DOHH2 (cell line): ENCODE data around the gene NRF1.
A peak's percentile ranks its signal among the peaks of the same experiment; 100 is the strongest.

Experiments
- H3F3A ChIP-seq: fragments of 200-600 bp; sonication (generic), shearing (Covaris generic); 2 replicates; pipeline ENCODE4 v1.6.0; 2016; ENCODE audit warnings: antibody characterized with exemption, mild to moderate bottlenecking; ENCODE audit not compliant: control insufficient read depth, insufficient read depth
- H3K27ac ChIP-seq: fragments of 200-600 bp; sonication (generic); 2 replicates; pipeline ENCODE4 v1.5.1; 2014; ENCODE audit warnings: low read depth, mild to moderate bottlenecking, low read length, moderate library complexity
- H3K27me3 ChIP-seq: fragments of 200-600 bp; sonication (generic); 2 replicates; pipeline ENCODE4 v1.6.1; 2014; ENCODE audit warnings: mild to moderate bottlenecking, low read length, mixed read lengths; ENCODE audit not compliant: control insufficient read depth
- H3K36me3 ChIP-seq: fragments of 200-600 bp; sonication (generic); 2 replicates; pipeline ENCODE4 v1.6.1; 2014; ENCODE audit warnings: mild to moderate bottlenecking, low read length, moderate library complexity, mixed read lengths; ENCODE audit not compliant: control insufficient read depth
- H3K4me1 ChIP-seq: fragments of 200-600 bp; sonication (generic); 2 replicates; pipeline ENCODE4 v1.6.1; 2014; ENCODE audit warnings: mild to moderate bottlenecking, low read length, mixed read lengths; ENCODE audit not compliant: control insufficient read depth
- H3K4me2 ChIP-seq: fragments of 200-600 bp; sonication (generic); 2 replicates; pipeline ENCODE4 v1.6.0; 2014; ENCODE audit warnings: mild to moderate bottlenecking, low read length, moderate library complexity
- H3K4me3 ChIP-seq: fragments of 200-600 bp; sonication (generic); 2 replicates; pipeline ENCODE4 v1.5.1; 2014; ENCODE audit warnings: mild to moderate bottlenecking, low read length, mixed read lengths
- H3K79me2 ChIP-seq: fragments of 200-600 bp; sonication (generic); 2 replicates; pipeline ENCODE4 v1.6.1; 2014; ENCODE audit warnings: mild to moderate bottlenecking, low read length, mixed read lengths; ENCODE audit not compliant: control insufficient read depth
- H3K9me2 ChIP-seq: fragments of 200-600 bp; sonication (generic); replicated peaks from 2 replicates; pipeline ENCODE4 v1.6.1; 2014; ENCODE audit warnings: mild to moderate bottlenecking, low read length, mixed read lengths; ENCODE audit not compliant: control insufficient read depth
- H3K9me3 ChIP-seq: fragments of 200-600 bp; sonication (generic); 2 replicates; pipeline ENCODE4 v1.6.1; 2014; ENCODE audit warnings: antibody characterized with exemption, low read length, mixed read lengths; ENCODE audit not compliant: control insufficient read depth, insufficient read depth
- H4K20me1 ChIP-seq: fragments of 200-600 bp; sonication (generic); 2 replicates; pipeline ENCODE4 v1.6.0; 2014; ENCODE audit warnings: low read depth, mild to moderate bottlenecking, antibody characterized with exemption, low read length, moderate library complexity; ENCODE audit not compliant: control insufficient read depth, insufficient read depth
- CTCF ChIP-seq: fragments of 200-600 bp; sonication (generic); IDR thresholded peaks from one replicate; pipeline ENCODE4 v1.5.1; 2014; ENCODE audit warnings: antibody characterized with exemption, mild to moderate bottlenecking, low read depth, low read length; ENCODE audit not compliant: poor library complexity, severe bottlenecking
- EZH2phosphoT487 ChIP-seq: fragments of 200-600 bp; sonication (generic); IDR thresholded peaks from 2 replicates; pipeline ENCODE4 v1.6.1; 2017; ENCODE audit warnings: borderline replicate concordance, mild to moderate bottlenecking, antibody characterized with exemption, low read length, moderate library complexity, mixed read lengths

NRF1 gene

GRCh38 chr7:129607471-129608120 lies 3.9 kb upstream of the NRF1 start:
- Histone ChIP-seq H3K9me3 (no peaks in the 10 kb centered on the region), H4K20me1 (0 out of 2 replicates have a peak, but pooled peaks cover 7% of the 10 kb centered on the region), H3K79me2 (peaks cover 32% of the 10 kb centered on the region), H3K4me1 (peaks cover 25% of the 10 kb centered on the region), H3K27me3 (no peaks in the 10 kb centered on the region), H3K4me3 (no peak overlapping the region), H3K36me3 (peaks cover 59% of the 10 kb centered on the region), H3F3A (peaks cover 3% of the 10 kb centered on the region; the same call in 1 of the 2 replicates), H3K27ac (no peak overlapping the region), H3K9me2 (no peaks in the 10 kb centered on the region), H3K4me2 (no peak overlapping the region)
- TF ChIP-seq CTCF (peak; percentile 90), EZH2phosphoT487 (no peak)

GRCh38 chr7:129609666-129610065 lies 1.9 kb upstream of the NRF1 start:
- Histone ChIP-seq H3K9me2 (no peaks in the 10 kb centered on the region), H4K20me1 (peaks cover 21% of the 10 kb centered on the region), H3K4me1 (peaks cover 43% of the 10 kb centered on the region), H3K4me3 (peak overlapping the region; percentile 92), H3K27ac (no peak overlapping the region), H3K4me2 (peak overlapping the region; percentile 82), H3K9me3 (no peaks in the 10 kb centered on the region), H3K27me3 (no peaks in the 10 kb centered on the region), H3K79me2 (peaks cover 53% of the 10 kb centered on the region), H3F3A (peaks cover 6% of the 10 kb centered on the region), H3K36me3 (peaks cover 59% of the 10 kb centered on the region)
- TF ChIP-seq EZH2phosphoT487 (no peak), CTCF (no peak)

- Histone ChIP-seq H3K27ac (peak overlapping the region; percentile 71), H3K4me2 (peak overlapping the region; percentile 82), H3K9me3 (no peaks in the 10 kb centered on the region), H3K4me3 (peak overlapping the region; percentile 92), H4K20me1 (peaks cover 31% of the 10 kb centered on the region), H3K79me2 (peaks cover 64% of the 10 kb centered on the region), H3F3A (peaks cover 16% of the 10 kb centered on the region), H3K4me1 (peaks cover 54% of the 10 kb centered on the region), H3K36me3 (peaks cover 64% of the 10 kb centered on the region), H3K27me3 (no peaks in the 10 kb centered on the region), H3K9me2 (no peaks in the 10 kb centered on the region)
- TF ChIP-seq EZH2phosphoT487: no peak
- TF ChIP-seq CTCF: no peak
Measured at GRCh38 chr7:129610709-129611245, 743 bp upstream of the NRF1 start.
